GM19438 (cell line): ENCODE data around the gene ARRB2.
"Not testable (repeated sequence)": the region's sequence is repeated elsewhere in the genome, so short reads cannot be mapped to it uniquely, and the experiment has no call there.

Experiments
- ATAC-seq: cut with Tn5 transposase; IDR thresholded peaks from one replicate; pipeline ENCODE4 v1.9.1; 2021; ENCODE audit warnings: low read depth; ENCODE audit not compliant: unreplicated experiment

Gene ARRB2

DNA sequence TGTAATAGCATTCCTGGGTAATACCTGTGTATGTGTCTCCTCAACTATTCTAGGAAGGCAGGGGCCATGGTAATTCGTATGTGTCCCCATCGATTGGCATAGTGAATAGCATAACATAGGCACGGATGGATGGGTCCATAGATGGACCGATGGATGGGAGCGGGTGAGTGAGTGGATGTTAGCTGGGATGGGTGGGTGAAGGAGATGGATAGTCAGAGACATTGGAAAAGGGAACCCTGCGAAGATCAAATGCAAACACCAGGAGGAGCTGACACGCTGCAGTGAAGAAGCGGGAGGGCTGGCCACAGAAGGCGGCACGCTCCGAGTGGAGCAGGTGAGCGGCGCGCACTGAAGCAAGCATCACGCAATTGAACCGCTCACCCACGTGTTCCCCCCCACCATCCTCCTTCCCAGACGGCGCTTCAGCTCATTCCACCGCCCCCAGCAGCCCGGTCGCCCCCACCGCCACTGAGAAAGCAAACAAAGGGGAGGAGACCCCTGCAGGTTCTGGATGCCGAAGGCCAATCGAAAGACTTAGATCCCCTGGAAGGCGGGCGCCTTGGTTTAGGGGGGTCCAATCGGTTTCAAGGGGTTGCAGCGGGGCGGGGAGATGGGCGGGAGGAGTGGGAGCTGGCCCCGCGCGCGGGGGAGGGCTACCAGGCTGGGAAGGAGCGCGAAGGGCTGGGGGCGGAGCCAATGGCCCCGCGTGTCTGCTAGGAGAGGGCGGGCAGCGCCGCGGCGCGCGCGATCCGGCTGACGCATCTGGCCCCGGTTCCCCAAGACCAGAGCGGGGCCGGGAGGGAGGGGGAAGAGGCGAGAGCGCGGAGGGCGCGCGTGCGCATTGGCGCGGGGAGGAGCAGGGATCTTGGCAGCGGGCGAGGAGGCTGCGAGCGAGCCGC lies at the start of gene ARRB2:
Gene ARRB2 (plus strand): TSS at position 839 of the 899 bp plus-strand sequence. CDS start 90 bp downstream, outside the sequence.
- peak; percentile 63 for ATAC-seq

DNA sequence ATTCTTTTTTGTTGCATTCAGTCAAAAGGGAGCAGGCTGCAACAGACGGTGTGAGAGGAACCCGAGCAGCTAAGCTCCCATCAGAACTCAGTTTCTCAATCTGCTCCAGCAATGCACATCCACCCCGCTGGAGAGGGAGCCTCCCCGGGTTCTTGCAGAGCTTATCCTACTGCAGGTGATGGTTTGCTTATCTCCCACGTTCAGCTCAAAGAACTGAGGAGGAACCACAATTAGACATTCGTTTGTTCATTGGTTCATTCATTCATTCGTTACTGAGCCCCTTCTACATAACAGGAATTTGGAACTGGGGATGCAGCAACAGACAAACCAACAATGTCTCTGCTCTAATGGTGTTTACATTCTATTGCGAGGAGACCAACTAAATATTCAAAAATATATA lies 46.7 kb upstream of the ARRB2 start:
- no peak for ATAC-seq

DNA sequence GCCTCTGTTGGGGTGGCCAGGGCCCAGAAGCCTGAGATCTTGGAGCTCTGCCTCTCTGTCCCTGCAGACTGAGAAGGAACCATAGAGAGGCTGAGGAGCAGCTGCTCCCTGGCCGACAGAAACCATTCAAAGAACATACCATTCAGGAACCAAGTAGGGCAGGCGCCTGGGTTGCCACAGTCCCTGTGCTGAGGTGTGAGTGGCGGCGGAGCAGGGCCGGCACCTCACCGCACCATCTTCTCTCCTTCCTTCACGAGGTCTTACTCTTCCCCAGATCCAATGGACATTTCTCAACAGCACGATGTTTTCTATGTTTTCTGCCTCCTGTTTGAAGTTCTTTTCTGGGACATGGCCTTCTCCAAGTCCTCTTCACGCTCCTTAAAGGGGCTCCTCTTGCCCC lies 46.2 kb upstream of the ARRB2 start:
- ATAC-seq: no peak

DNA sequence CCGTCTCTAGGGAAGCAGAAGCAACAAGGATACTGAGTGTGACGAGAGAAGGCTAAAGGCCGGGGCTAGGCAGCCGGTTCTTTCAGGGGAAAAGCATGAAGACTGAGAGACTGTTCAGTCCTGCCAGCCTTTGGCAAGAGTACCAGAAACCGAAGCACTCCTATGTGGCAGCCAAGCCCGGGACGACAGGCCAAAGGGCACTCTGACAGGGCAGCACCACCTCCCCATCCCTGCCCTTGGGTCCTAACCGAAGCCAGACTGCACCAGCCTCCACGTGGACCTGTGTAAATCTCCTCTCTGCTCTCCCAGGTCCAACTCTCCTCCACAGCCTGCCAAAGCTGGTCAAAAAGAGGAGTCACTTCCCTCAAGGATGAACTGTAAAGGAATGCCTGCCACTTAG lies 45.4 kb upstream of the ARRB2 start:
- no peak for ATAC-seq

DNA sequence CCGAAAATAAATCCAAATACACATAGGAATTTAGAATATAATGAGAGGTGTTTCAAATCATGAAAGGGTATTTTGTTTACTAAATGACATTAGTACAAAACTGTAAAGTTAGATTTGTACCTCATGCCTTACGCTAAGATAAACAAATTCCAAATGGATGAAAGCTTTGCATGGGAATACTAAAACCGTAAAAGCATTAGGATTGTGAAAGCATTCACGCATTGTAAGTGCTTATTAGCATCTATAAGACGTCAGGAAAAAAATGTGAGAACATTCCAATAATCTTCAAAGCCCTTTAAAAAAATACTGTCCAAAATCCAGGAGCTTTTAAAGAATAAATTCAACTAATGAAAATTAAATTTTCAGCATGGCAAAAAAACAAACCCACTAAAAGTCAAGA lies 44.1 kb upstream of the ARRB2 start:
- no peak for ATAC-seq

DNA sequence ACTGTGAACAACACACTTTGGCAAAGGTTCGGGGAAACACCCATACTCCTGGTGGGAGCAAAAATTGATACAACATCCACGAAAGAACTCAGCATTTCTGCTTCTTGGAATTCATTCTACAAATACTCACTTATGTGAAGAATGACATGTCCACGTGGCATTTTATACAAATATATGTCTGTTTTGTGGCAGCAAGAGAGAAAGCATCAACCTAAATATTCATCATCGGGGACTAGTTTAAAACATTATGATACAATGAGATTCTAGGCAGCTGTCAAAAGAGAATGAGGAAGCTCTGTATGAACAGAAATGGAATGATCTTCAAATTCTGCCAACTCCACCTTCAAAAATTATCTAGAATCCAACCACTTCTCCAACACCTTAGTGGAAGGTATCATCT lies 43.3 kb upstream of the ARRB2 start:
- no peak for ATAC-seq

DNA sequence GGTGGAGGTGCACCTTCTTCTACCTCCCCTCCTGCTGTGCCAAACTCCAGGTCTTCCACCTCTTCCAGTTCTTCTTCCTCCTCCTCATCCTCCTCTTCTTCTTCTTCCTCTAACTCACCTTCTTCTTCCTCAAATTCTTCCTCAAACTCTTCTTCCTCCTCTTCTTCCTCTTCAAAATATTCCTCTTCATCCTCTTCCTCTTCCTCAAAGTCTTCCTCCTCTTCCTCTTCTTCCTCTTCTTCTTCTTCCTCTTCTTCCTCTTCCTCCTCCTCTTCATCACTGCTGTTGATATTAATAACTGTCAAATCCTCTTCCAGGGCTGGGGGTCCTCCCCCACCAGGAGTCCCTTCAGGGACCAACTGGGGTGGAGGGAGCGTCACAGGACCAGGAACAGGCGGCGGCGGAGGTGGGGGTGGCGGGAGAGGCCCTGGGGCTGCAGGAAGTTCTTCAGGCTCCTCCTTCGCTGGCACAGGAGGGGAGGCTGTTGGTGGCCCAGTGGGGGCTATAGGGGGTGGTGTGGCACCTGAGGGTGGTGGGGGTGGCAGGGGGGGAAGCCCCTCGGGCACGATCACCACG lies 38.3 kb upstream of the ARRB2 start:
- ATAC-seq: no peak

DNA sequence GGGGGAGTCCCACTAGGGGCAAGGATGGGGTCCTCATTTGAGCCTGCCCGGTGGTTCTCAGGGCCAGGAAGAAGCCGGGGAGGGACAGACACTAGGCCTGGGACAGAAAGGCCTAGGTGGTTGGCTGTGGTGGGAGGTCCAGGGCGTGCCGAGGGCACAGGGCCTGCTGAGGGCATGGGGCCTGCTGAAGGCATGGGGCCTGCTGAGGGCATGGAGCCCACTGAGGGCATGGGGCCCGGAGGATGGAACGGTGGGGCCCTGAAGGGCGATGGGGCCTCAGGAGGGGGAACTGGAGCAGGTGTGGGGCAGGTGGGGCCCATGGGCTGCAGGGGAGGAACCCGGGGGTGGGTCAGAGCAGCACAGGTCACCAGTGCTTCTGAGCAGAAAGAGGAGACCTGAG lies 37.7 kb upstream of the ARRB2 start:
- no peak for ATAC-seq

DNA sequence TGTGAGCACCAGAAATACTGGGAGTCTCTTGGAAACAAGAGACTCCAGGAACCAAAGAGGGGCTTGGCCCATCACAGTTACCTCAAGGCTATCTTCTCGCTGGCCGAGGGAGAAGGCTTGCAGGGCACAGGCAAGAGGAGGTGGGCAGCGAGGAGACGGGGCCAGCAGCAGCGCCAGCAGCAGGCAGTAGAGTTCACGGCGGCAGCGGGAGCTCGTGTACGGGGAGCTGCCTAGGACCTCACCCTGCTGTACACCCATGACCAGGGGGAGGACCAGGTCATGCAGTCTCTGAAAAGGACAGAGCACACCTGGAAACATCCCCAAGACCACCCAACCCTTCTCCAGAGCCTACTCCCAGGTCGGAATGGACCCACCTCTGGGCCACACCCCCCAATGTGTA lies 37.3 kb upstream of the ARRB2 start:
- no peak for ATAC-seq

DNA sequence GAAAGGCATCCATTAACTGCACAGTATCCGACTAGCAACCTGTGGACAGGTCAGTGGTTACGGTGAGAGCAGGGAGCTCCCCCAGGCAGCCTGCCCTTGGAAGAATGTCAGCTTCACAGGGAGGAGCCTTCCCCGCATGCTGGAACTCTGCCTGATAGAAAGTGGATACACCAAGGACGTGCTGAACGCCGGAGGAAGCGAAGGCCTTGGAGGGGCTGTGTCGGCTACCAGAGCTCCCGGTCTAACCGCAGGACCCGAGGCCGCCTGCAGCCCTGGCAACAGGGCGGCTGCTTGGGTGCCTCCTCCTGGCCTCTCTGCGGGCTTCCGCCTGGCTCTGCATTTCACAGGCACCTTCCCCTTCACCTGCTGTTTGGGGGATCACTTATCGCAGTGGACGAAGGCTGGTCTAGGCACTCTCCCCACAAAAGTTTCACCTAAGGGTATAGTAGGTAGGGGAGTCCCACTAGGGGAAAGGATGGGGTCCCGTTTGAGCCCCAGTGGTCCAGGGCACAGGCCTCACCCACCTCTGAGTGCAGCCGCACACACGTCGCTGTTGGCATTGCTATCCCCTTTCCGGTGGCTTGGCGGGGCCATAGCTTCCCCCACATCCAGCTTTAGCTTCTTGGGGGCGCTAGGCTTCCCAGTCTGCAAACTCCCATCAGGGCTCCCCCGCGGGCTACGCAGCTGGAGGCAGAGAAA lies 36.3 kb upstream of the ARRB2 start:
- ATAC-seq: no peak

DNA sequence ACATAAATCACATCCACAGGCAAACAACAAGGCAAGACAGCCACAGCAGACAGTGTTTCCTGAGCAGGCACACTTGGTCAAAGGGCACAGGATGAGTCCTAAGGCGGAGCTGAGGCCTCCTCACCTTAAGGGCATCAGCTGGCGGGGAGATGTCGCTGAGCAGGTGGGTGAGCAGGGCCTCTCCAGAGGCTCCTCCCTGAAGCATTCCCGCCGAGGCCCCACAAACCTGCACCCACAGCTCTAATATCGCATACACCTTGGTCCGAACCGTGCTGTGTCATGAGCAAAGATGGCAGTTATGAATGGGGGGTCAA lies 35.8 kb upstream of the ARRB2 start:
- ATAC-seq: no peak

DNA sequence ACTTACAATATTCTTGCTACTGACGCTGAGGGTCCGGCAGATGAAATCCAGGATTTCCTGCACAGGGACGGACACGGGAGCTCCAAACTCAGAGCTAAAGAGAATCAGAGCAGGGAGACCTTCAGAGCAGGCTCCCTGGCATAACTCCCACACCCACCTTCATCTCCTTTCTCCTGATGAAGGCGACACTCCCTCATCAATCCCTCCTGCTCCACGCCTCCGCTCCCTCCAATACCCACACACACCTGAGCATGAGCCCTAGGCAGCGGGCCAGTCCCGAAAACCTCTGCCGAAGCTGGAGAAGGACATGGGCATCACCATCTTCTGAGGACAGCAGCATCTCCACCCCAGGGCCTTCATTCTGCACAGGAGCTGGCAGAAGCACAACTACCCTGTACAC lies 34.6 kb upstream of the ARRB2 start:
- ATAC-seq: no peak

DNA sequence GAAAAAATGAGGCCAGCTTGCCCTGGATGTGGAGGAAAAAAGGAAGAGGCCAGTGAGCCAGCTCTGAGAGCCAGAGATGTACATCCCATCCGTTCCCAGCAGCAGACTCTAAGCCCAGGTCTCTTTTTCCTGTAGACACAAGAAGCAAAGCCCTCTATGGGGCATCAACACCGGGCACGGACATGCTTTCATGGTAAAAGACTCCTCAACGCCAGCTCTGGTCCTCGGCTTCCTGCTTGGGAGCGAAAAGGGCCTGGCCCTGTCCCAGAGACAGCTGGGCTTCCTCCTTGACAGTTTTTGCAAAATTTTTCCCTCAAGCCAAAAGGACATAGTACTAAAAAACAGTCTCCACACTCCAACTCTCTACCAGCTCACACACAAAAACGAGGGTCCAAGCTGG lies 33.6 kb upstream of the ARRB2 start:
- no peak for ATAC-seq

DNA sequence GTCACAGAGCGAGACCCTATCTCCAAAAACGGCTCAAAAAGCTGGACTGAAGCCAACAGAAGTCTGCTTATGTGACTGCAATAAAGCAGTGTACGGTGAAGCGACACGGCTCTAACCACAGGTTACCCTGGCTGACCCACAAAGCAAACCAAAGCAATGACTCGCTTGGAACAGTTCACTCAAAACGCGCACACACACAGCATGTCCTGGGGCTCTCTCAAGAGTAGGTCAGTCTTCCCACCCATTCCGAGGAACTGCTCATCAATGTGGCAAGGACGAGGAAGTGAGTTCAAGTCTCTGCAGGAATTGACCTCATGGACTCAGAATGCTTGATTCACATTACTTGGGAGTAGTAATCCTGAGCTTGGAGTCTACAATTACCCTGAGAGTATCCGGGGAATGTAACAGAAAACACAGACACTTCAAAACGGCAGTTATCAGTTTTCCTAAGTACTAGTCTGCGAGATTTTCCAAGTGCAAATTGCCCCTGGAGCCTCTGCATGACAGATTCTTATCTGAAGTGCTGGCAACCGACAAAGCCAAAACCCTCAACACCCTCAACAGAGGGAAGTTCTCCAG lies 31.9 kb upstream of the ARRB2 start:
- no peak for ATAC-seq

DNA sequence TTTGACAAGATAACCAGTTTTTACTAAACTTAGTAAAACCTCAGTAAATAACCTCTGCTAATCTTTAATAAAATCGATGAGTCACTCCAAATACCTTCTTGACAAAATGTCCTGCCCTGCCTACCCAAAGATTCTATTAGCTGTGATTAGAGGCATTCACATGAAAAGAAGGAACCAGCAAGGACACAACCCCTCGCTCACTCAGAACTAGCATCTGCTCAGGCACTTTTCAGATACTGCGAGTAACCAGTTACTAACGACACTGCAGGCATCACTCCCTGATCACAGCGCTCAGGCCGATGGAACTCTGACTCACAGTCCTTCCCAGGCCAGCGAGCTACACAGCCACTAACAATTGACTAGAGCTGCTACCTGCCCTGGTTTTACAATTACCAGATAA lies 30.8 kb upstream of the ARRB2 start:
- ATAC-seq: no peak

DNA sequence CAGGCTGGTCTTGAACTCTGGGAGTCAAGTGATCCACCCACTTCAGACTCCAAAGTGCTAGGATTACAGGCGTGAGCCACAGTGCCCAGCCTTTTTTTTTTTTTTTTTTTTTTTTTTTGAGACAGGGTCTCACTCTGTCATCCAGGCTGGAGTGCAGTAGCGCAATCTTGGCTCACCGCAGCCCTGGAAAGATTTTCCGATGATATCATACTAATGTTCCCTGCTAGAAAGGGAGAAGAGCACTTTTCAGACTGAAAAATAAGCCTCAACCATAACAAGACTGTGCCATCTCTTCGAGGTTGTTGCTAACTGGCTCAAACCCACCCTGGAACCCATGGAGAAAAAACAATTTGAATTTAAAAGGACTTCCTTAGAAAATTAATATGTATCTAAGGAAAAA lies 26.7 kb upstream of the ARRB2 start:
- ATAC-seq: not testable (repeated sequence)

DNA sequence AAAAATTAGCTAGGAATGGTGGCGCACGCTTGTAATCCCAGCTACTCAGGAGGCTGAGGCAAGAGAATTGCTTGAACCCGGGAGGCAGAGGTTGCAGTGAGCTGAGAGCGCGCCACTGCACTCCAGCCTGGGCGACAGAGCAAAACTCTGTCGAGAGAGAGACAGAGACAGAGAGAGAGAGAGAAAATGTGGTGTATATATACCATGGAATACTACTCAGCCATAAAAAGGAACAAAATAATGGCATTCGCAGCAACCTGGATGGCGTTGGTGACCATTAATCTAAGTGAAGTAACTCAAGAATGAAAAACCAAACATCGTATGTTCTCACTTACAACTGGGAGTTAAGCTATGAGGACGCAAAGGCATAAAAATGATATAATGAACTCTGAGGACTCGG lies 20.6 kb upstream of the ARRB2 start:
- ATAC-seq: not testable (repeated sequence)

DNA sequence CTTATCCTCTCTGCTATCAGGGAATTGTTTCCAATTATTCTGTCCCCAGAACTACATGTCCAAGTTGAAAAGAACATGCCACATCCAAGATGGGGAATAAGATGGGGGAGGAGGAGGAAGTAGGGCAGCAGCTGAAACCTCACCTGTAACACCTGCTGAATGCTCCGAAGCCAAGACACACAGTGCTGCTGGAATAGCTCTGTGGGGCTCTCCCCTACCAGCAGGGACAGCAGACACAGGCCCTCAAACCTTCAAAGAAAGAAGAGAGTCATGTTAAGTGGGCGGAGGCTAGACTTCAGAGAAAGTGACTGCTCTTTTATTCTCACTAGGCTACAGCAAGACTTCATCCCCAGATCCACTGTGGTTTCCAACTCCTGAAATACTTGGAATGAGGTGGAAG lies 19.7 kb upstream of the ARRB2 start:
- no peak for ATAC-seq

DNA sequence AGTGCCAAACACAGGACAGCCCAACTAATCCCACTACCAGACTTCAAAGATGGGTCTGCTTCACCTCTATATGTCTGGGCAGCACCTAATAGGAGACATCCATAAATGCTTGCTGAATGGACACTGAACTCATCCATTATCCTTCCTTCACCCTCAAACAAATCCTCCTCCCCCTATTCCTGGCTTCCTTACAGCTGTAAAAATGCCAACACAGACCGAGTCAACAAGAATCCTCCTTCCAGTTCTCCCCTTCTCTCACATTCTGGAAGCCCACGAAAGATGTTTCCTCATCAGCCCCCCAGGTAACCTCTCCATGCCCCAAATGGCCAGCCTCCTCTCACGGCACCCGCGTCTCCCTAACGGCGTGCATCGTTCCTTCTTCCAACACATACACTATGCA lies 18.7 kb upstream of the ARRB2 start:
- ATAC-seq: no peak

DNA sequence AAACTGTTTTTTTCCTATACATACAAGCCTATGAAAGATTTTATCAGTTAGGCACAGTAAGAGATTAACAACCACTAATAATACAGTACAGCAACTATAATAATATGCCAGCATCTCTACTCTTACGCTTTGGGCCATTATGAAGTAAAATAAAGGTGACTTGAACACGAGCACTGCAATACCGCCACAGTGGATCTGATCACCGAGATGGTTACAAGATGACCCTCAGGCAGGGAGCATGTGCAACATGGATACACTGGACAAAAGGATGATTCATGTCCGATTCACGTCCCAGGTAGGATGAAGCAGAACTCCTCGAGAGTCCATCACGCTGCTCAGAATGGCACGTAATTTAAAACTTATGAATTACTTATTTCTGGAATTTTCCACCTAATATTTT lies 17.0 kb upstream of the ARRB2 start:
- ATAC-seq: no peak

DNA sequence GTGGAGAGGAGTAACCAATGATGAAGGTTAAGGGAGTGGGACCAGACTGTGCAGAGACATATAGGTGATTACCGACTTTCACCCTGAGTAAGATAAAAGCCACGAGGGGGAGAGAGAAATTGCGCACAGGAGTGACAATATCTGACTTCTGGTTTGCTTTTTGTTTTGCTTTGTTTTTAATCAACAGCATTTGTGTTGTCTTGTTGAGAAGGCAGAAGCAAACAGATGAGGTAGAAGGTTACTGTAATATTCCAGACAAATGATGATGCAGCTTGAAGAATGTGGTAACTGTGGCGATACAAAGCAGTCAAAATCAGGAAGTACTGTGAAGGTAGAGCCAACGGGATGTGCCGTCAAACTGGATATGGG lies 14.0 kb upstream of the ARRB2 start:
- no peak for ATAC-seq
